ENCODE results near the gene MAP3K12.
A peak's percentile ranks its signal among the peaks of the same experiment; 100 is the strongest.

DNA sequence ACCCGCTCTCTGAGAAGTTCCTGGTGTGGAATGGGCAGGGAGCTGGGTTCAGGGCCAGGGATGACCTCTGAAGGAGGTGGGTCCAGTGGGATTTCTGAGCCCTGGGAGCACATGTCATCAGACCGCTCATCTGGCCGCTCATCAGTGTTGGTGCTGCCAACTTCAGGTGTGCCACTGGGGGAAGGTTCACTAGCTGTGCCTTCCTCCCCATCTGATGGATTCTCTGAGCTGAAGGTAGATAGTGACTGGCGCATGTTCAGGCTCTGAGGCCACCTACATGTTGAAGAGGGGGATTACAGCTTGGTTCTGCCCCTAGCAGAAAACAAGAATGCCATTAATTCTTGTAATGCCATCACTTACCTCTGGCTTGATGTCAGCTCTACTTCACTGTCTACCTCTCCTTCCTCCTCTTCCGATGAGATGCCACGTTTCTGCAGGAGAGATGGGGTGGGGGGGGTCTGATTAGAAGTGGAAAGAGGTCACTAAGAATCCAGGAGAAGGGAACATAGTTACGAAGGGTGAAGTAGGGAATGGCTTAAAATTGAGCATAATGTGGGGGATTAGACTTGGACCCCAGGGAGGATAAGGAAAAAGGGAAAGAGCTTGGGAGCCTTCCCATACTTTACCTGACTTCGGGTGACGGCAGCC is 17.2 kb downstream of the MAP3K12 start:
- TF ChIP-seq, protein P1, sequence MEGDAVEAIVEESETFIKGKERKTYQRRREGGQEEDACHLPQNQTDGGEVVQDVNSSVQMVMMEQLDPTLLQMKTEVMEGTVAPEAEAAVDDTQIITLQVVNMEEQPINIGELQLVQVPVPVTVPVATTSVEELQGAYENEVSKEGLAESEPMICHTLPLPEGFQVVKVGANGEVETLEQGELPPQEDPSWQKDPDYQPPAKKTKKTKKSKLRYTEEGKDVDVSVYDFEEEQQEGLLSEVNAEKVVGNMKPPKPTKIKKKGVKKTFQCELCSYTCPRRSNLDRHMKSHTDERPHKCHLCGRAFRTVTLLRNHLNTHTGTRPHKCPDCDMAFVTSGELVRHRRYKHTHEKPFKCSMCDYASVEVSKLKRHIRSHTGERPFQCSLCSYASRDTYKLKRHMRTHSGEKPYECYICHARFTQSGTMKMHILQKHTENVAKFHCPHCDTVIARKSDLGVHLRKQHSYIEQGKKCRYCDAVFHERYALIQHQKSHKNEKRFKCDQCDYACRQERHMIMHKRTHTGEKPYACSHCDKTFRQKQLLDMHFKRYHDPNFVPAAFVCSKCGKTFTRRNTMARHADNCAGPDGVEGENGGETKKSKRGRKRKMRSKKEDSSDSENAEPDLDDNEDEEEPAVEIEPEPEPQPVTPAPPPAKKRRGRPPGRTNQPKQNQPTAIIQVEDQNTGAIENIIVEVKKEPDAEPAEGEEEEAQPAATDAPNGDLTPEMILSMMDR (IDR thresholded peaks at IDR 0.05; ENCODE audit: low read length): peak; percentile 40; the same call in 1 of the 2 replicates
- TF ChIP-seq EZH2 (IDR thresholded peaks at IDR 0.05; ENCODE audit: borderline replicate concordance, low read length): no peak
